ENCODE data around the gene APBB3.

GRCh38 chr5:140603734-140604133 is 39.3 kb upstream of the APBB3 start:
- TF ChIP-seq, protein P1, sequence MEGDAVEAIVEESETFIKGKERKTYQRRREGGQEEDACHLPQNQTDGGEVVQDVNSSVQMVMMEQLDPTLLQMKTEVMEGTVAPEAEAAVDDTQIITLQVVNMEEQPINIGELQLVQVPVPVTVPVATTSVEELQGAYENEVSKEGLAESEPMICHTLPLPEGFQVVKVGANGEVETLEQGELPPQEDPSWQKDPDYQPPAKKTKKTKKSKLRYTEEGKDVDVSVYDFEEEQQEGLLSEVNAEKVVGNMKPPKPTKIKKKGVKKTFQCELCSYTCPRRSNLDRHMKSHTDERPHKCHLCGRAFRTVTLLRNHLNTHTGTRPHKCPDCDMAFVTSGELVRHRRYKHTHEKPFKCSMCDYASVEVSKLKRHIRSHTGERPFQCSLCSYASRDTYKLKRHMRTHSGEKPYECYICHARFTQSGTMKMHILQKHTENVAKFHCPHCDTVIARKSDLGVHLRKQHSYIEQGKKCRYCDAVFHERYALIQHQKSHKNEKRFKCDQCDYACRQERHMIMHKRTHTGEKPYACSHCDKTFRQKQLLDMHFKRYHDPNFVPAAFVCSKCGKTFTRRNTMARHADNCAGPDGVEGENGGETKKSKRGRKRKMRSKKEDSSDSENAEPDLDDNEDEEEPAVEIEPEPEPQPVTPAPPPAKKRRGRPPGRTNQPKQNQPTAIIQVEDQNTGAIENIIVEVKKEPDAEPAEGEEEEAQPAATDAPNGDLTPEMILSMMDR (conservative IDR thresholded peaks at IDR 0.05; ENCODE audit: low read depth, low read length): no peak
- no peak for TF ChIP-seq EZH2 (IDR thresholded peaks at IDR 0.05; ENCODE audit: low read length, unreplicated experiment)
